ENCODE data around the gene LRP1B. TPM values are rescaled to one million over a fixed set of nuclear protein-coding genes. Genes with fewer than 3 reads are reported as not detected.

The LRP1B gene
- total and polyA plus RNA-seq, 2 of the 8 experiments (the other 6 are each of a cell fraction or from before 2014, with no cell fraction given), result 0.03 TPM; not detected in 1

GRCh38 chr2:141492816-141493215, 638.0 kb downstream of the LRP1B start:
- no peak overlapping the region for H4K8ac ChIP-seq (ENCODE audit: extremely low read depth, insufficient read depth, low read length)
- H3K79me2 ChIP-seq (ENCODE audit: control insufficient read depth in 1 of 2, insufficient read depth in 2 of 2, low read length in 2 of 2), result no peaks in the 10 kb centered on the region
- no peak for DNase-seq (ENCODE audit: low read depth in 1 of 2, low spot score in 2 of 2)
- FAIRE-seq, result no peak
- 90% methylated on average over 3 of the region's 3 CpGs; no CpG with 5 or more reads in 1 of the 2 experiments for WGBS, 2 experiments (ENCODE audit: extremely low coverage in 1 of 2, insufficient coverage in 1 of 2, insufficient read length in 1 of 2, insufficient replicate concordance in 2 of 2, low coverage in 1 of 2, low lambda C conversion rate in 2 of 2, missing lambda C conversion rate in 1 of 2)
- H3K4ac ChIP-seq (replicated peaks; ENCODE audit: insufficient read length, low read depth, low read length), result no peak overlapping the region
- CTCF ChIA-PET (ENCODE audit: partially characterized antibody), result no interaction called here
- H2AK5ac ChIP-seq (ENCODE audit: low read depth, low read length), result no peak overlapping the region
- no peak overlapping the region for H3K14ac ChIP-seq (ENCODE audit: insufficient read length)
- no peak overlapping the region for H2BK15ac ChIP-seq (ENCODE audit: low read length)
- no peaks in the 10 kb centered on the region for H3K4me1 ChIP-seq (replicated peaks in 1 of 4; ENCODE audit: control insufficient read depth in 3 of 4, insufficient read depth in 4 of 4, low read length in 3 of 4)
- TF ChIP-seq NRF1 (IDR thresholded peaks at IDR 0.05; ENCODE audit: low read depth, low read length), result no peak
- no peak for TF ChIP-seq KDM1A (IDR thresholded peaks at IDR 0.05; ENCODE audit: borderline replicate concordance, low read length)
- no peak for TF ChIP-seq SIX5 (IDR thresholded peaks at IDR 0.05; ENCODE audit: low read depth, low read length)
- TF ChIP-seq POLR2A (IDR thresholded peaks at IDR 0.05; ENCODE audit: control extremely low read depth in 1 of 2, low read depth in 2 of 2, low read length in 2 of 2), result no peak
- TF ChIP-seq RFX5 (IDR thresholded peaks at IDR 0.05; ENCODE audit: borderline replicate concordance, low read depth, low read length), result no peak
- TF ChIP-seq EGR1 (IDR thresholded peaks at IDR 0.05; ENCODE audit: borderline replicate concordance, low read depth, low read length), result no peak
- no peak for TF ChIP-seq CREB1 (IDR thresholded peaks at IDR 0.05)
- TF ChIP-seq GABPA (IDR thresholded peaks at IDR 0.05; ENCODE audit: borderline replicate concordance, insufficient read depth, low read length), result no peak
- TF ChIP-seq YY1 (IDR thresholded peaks at IDR 0.05; ENCODE audit: low read depth, low read length), result no peak
- TF ChIP-seq CTBP2 (IDR thresholded peaks at IDR 0.05; ENCODE audit: borderline replicate concordance, insufficient read depth, insufficient read length, low read length), result no peak
- no peak for TF ChIP-seq ASH2L (IDR thresholded peaks at IDR 0.05; ENCODE audit: low read length)
- no peak for TF ChIP-seq POLR2AphosphoS5 (IDR thresholded peaks at IDR 0.05; ENCODE audit: low read depth, low read length)
- TF ChIP-seq RXRA (IDR thresholded peaks at IDR 0.05; ENCODE audit: insufficient read depth, low read depth, low read length), result no peak
- H2AFZ ChIP-seq (ENCODE audit: low read length), result no peak overlapping the region
- H3K4me3 ChIP-seq (ENCODE audit: extremely low read depth in 1 of 4, insufficient read depth in 2 of 4, low read depth in 3 of 4, low read length in 4 of 4), result no peak overlapping the region
- H4K20me1 ChIP-seq (replicated peaks in 1 of 2; ENCODE audit: control insufficient read depth in 1 of 2, insufficient read depth in 2 of 2, low read length in 2 of 2), result no peaks in the 10 kb centered on the region
- no peak overlapping the region for H3K9ac ChIP-seq (replicated peaks in 1 of 4; ENCODE audit: extremely low read depth in 1 of 4, low read depth in 3 of 4, low read length in 3 of 4)
- no peak overlapping the region for H3K27ac ChIP-seq (ENCODE audit: low read depth, low read length)
- no peak overlapping the region for H3K18ac ChIP-seq (ENCODE audit: extremely low read depth, low read length)
- H2BK12ac ChIP-seq (ENCODE audit: low read depth, low read length), result no peak overlapping the region
- POLR2A ChIA-PET (ENCODE audit: partially characterized antibody), result no interaction called here
- no peaks in the 10 kb centered on the region for H3K79me1 ChIP-seq (ENCODE audit: low read depth, low read length)
- no peak overlapping the region for H3K56ac ChIP-seq (replicated peaks; ENCODE audit: insufficient read length, low read depth, low read length)
- H3K36me3 ChIP-seq (ENCODE audit: control insufficient read depth in 2 of 4, insufficient read depth in 4 of 4, low read length in 3 of 4), result no peaks in the 10 kb centered on the region
- H3K23me2 ChIP-seq (ENCODE audit: low read depth, low read length), result no peaks in the 10 kb centered on the region
- H4K91ac ChIP-seq (replicated peaks; ENCODE audit: insufficient read length, low read length), result no peak overlapping the region
- H3K4me2 ChIP-seq (ENCODE audit: insufficient read depth in 1 of 2, low read depth in 2 of 2, low read length in 2 of 2), result no peak overlapping the region
- no peak overlapping the region for H2BK120ac ChIP-seq (replicated peaks; ENCODE audit: low read depth, low read length)
- no peak overlapping the region for H3K23ac ChIP-seq (ENCODE audit: insufficient read length)
- H3K27me3 ChIP-seq (replicated peaks in 1 of 4; ENCODE audit: control insufficient read depth in 3 of 4, extremely low read depth in 1 of 4, insufficient read depth in 3 of 4, low read length in 3 of 4), result no peaks in the 10 kb centered on the region
- H2BK5ac ChIP-seq (ENCODE audit: low read depth, low read length), result no peak overlapping the region
- no peak overlapping the region for H2BK20ac ChIP-seq (ENCODE audit: low read length)
- H3K9me3 ChIP-seq (ENCODE audit: insufficient read depth in 2 of 2, low read depth in 1 of 2, low read length in 1 of 2), result no peaks in the 10 kb centered on the region
- no peak overlapping the region for H4K5ac ChIP-seq (ENCODE audit: insufficient read length, low read depth, low read length)

Data from H1 (cell line).